BE2C (cell line): ENCODE data around the gene PPIL3.

Experiments used
- DNase-seq: peaks from one replicate; pipeline ENCODE4 v3.0.0-alpha.2; 2020
- H3K27me3 ChIP-seq: fragments of 250-450 bp; sonication (Bioruptor Pico); 2 replicates; pipeline ENCODE4 v1.5.1; 2020; ENCODE audit warnings: mild to moderate bottlenecking
- H3K36me3 ChIP-seq: fragments of 250-450 bp; sonication (Bioruptor Pico); 2 replicates; pipeline ENCODE4 v1.5.1; 2020; ENCODE audit warnings: mild to moderate bottlenecking
- H3K4me1 ChIP-seq: fragments of 250-450 bp; sonication (Bioruptor Pico); 2 replicates; pipeline ENCODE4 v1.5.1; 2020
- H3K4me3 ChIP-seq: 2 replicates; pipeline ENCODE4 v1.5.1; 2011; ENCODE audit warnings: low read depth, low read length
- H3K9me3 ChIP-seq: fragments of 250-450 bp; sonication (Bioruptor Pico); 2 replicates; pipeline ENCODE4 v1.5.1; 2020
- CTCF ChIP-seq: IDR thresholded peaks from 2 replicates; pipeline ENCODE4 v1.5.1; 2012; ENCODE audit warnings: mild to moderate bottlenecking, low read depth, low read length

Gene PPIL3

GRCh38 chr2:200828572-200829257 lies 60.2 kb downstream of the PPIL3 start:
- no peak overlapping the region for H3K4me3 ChIP-seq
- no peak for TF ChIP-seq CTCF
- H3K9me3 ChIP-seq = no peaks in the 10 kb centered on the region
- peaks cover 10% of the 10 kb centered on the region; the same call in 1 of the 2 replicates for H3K4me1 ChIP-seq
- no peaks in the 10 kb centered on the region for H3K27me3 ChIP-seq
- H3K36me3 ChIP-seq = peaks cover 4% of the 10 kb centered on the region; the same call in 1 of the 2 replicates
- no peak for DNase-seq

GRCh38 chr2:200828104-200828503 lies 60.8 kb downstream of the PPIL3 start:
- Histone ChIP-seq H3K4me3 (no peak overlapping the region), H3K9me3 (no peaks in the 10 kb centered on the region), H3K27me3 (no peaks in the 10 kb centered on the region), H3K36me3 (peaks cover 4% of the 10 kb centered on the region; the same call in 1 of the 2 replicates), H3K4me1 (peaks cover 10% of the 10 kb centered on the region; the same call in 1 of the 2 replicates)
- DNase-seq = no peak
- no peak for TF ChIP-seq CTCF

- Histone ChIP-seq H3K27me3 (no peaks in the 10 kb centered on the region), H3K36me3 (peaks cover 55% of the 10 kb centered on the region), H3K4me3 (no peak overlapping the region), H3K9me3 (no peaks in the 10 kb centered on the region), H3K4me1 (peaks cover 10% of the 10 kb centered on the region; the same call in 1 of the 2 replicates)
- no peak for TF ChIP-seq CTCF
- DNase-seq = no peak
These were observed 67.1 kb downstream of the PPIL3 start for GRCh38 chr2:200821686-200822245.
